ENCODE data around the gene ITGA8. TPM values are rescaled to one million over a fixed set of nuclear protein-coding genes. Genes with fewer than 3 reads are reported as not detected.
"Not testable (repeated sequence)": the region's sequence is repeated elsewhere in the genome, so short reads cannot be mapped to it uniquely, and the experiment has no call there.

The ITGA8 gene
- total RNA-seq, 1 donor from 2014 or later = 15.5 TPM

DNA sequence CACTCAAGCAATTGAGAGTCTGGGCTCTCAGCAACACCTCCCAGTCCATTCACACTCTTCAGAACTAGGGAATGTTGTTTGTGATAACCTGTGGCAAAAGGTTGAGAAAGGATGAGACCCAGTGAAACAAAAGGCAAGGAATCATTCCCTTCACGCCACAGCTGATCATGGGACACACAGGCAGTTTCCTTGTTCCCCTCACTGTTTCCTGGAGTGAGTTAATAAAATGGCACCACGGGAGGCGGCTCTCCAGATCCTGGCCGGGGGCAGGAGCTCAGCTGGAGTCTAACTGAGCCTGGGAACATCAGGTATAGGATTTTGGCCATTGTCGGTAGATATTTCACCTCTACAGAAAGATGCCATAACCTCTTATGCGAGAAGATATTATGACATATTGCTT lies 241.3 kb downstream of the ITGA8 start:
- no peak for TF ChIP-seq POLR2A (IDR thresholded peaks at IDR 0.05)
- TF ChIP-seq, protein P1, sequence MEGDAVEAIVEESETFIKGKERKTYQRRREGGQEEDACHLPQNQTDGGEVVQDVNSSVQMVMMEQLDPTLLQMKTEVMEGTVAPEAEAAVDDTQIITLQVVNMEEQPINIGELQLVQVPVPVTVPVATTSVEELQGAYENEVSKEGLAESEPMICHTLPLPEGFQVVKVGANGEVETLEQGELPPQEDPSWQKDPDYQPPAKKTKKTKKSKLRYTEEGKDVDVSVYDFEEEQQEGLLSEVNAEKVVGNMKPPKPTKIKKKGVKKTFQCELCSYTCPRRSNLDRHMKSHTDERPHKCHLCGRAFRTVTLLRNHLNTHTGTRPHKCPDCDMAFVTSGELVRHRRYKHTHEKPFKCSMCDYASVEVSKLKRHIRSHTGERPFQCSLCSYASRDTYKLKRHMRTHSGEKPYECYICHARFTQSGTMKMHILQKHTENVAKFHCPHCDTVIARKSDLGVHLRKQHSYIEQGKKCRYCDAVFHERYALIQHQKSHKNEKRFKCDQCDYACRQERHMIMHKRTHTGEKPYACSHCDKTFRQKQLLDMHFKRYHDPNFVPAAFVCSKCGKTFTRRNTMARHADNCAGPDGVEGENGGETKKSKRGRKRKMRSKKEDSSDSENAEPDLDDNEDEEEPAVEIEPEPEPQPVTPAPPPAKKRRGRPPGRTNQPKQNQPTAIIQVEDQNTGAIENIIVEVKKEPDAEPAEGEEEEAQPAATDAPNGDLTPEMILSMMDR (IDR thresholded peaks at IDR 0.05) = no peak
- no peak for TF ChIP-seq POLR2AphosphoS5 (IDR thresholded peaks at IDR 0.05; ENCODE audit: insufficient read depth in 1 of 2, low read depth in 1 of 2)
- intact Hi-C loops (cut with DNase I) = no loop called here
- Histone ChIP-seq H3K27ac (no peak overlapping the region), H3K36me3 (no peaks in the 10 kb centered on the region), H3K9me3 (no peaks in the 10 kb centered on the region), H3K4me3 (no peak overlapping the region), H3K27me3 (no peaks in the 10 kb centered on the region), H3K4me1 (no peaks in the 10 kb centered on the region)
- no peak for DNase-seq (ENCODE audit: extremely low spot score in 2 of 2)

DNA sequence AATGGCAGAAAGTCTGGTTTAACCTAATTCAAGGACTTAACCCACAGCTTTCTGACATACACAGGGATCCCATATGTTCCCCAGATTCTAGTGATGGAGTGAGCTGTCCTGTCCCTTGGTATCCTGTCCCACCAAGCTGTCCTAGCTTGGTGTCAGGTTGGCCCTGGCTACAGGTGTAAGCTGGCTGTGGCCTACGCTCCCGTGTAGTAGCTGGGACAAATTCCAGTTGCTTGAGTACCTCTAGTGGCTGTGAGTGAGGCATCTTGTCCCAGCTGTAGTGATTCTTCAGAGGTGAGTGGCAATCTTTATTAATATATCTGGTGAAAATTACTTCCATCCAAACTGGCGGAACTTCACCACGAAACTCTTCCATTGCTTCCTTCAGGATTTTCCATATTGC lies 243.4 kb downstream of the ITGA8 start:
- TF ChIP-seq POLR2AphosphoS5 (IDR thresholded peaks at IDR 0.05; ENCODE audit: insufficient read depth in 1 of 2, low read depth in 1 of 2) = no peak
- TF ChIP-seq, protein P1 (IDR thresholded peaks at IDR 0.05) = no peak
- Histone ChIP-seq H3K9me3 (no peaks in the 10 kb centered on the region), H3K27ac (no peak overlapping the region), H3K4me3 (no peak overlapping the region), H3K4me1 (no peaks in the 10 kb centered on the region), H3K27me3 (no peaks in the 10 kb centered on the region), H3K36me3 (no peaks in the 10 kb centered on the region)
- no peak for DNase-seq (ENCODE audit: extremely low spot score in 2 of 2)
- intact Hi-C loops (cut with DNase I) = no loop called here

DNA sequence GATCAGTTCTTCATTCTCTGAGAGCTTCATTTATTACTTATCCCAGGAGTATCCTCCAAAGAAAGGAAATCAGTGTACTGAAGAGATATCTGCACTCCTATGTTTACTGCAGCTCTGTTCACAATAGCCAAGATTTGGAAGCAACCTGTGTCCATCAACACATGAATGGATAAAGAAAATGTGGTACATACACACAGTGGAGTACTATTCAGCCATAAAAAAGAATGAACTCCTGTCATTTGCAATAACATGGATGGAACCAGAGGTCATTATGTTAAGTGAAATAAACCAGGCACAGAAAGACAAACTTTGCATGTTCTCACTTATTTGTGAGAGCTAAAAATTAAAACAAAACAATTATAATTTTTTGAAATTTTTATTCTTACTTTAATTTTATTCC lies 244.3 kb downstream of the ITGA8 start:
- H3K9me3 ChIP-seq; H3K27me3 ChIP-seq; H3K4me3 ChIP-seq; DNase-seq (ENCODE audit: extremely low spot score in 2 of 2); H3K4me1 ChIP-seq; H3K36me3 ChIP-seq; intact Hi-C loops (cut with DNase I); H3K27ac ChIP-seq: not testable (repeated sequence)

DNA sequence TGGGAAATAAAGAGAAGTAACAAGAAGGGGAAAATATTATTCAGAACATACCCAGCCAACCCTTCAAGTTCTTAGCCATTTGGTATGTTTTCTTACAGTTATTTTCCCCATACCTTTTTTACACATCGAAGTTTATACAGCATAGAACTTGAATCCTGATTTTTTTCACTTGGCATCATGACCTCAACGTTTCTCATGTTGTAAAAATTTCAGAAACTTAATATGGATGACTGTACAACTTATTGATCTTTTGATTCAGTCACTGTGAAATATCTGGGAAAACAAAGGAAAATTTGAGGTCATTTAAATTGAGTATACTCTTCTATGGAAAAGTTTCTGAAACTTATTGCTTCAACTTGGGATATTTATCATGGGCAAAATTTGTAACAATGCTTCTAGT lies 245.1 kb downstream of the ITGA8 start:
- no peak for DNase-seq (ENCODE audit: extremely low spot score in 2 of 2)
- Histone ChIP-seq H3K27ac (no peak overlapping the region), H3K4me1 (no peaks in the 10 kb centered on the region), H3K27me3 (no peaks in the 10 kb centered on the region), H3K9me3 (no peaks in the 10 kb centered on the region), H3K36me3 (no peaks in the 10 kb centered on the region), H3K4me3 (no peak overlapping the region)
- intact Hi-C loops (cut with DNase I) = no loop called here
- TF ChIP-seq, protein P1 (IDR thresholded peaks at IDR 0.05) = no peak
- TF ChIP-seq POLR2A (IDR thresholded peaks at IDR 0.05) (no peak), POLR2AphosphoS5 (IDR thresholded peaks at IDR 0.05; ENCODE audit: insufficient read depth in 1 of 2, low read depth in 1 of 2) (no peak)

DNA sequence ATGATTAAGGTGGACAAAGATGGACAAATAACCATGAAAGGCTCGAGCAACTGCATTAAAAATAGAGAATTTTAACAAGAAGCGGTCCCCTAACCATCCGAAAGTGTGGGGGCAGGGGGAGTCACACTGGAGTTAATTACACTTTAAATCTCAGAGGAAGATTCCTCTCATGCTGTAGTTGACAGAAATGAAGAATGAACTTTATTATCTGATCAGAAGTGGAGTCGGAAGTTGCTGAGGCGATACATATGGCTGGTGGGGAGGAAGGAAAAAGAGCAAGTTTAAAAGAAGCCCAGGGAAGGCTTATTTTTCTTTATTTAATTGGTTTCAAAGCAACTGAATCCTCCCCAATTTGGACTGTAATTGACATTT lies 246.3 kb downstream of the ITGA8 start:
- Histone ChIP-seq H3K4me3 (no peak overlapping the region), H3K4me1 (no peaks in the 10 kb centered on the region), H3K36me3 (no peaks in the 10 kb centered on the region), H3K9me3 (no peaks in the 10 kb centered on the region), H3K27me3 (no peaks in the 10 kb centered on the region), H3K27ac (no peak overlapping the region)
- DNase-seq (ENCODE audit: extremely low spot score in 2 of 2) = no peak
- intact Hi-C loops (cut with DNase I) = no loop called here
- TF ChIP-seq POLR2A (IDR thresholded peaks at IDR 0.05) (no peak), POLR2AphosphoS5 (IDR thresholded peaks at IDR 0.05; ENCODE audit: insufficient read depth in 1 of 2, low read depth in 1 of 2) (no peak)
- TF ChIP-seq, protein P1 (IDR thresholded peaks at IDR 0.05) = no peak
